Motor neuron (in vitro differentiated cells): Measurements from ENCODE around the gene SUMO4. TPM values are rescaled to one million over a fixed set of nuclear protein-coding genes. Genes with fewer than 3 reads are reported as not detected.

ENCODE experiments used
- total RNA-seq, 8 experiments: library from RNA; unstranded; fragments of 300-600 nt; gene quantifications; 2 replicates each; pipeline versions ENCODE4 v1.2.3 to v1.2.4, GENCODE V29; 2022

The SUMO4 gene
- total RNA-seq, 8 experiments from 2014 or later, result 0.92 to 5.4 (median 1.8) TPM

Other genes starting within 250 kb of the SUMO4 start
- 10 to 100 TPM; 17.3 to 47.0 (median 24.7) TPM for gene TAB2, start 82.5 kb upstream of the SUMO4 start, total RNA-seq
- gene ZC3H12D, start 84.8 kb downstream of the SUMO4 start, total RNA-seq, result 1 to 10 TPM in 3 of 8 experiments, under 1 TPM in 5; 0.13 to 6.0 (median 0.56) TPM
- 10 to 100 TPM; 38.8 to 66.2 (median 47.5) TPM for gene PPIL4, start 145.8 kb downstream of the SUMO4 start, total RNA-seq
- gene GINM1, start 166.1 kb downstream of the SUMO4 start, total RNA-seq, result 10 to 100 TPM; 15.2 to 63.7 (median 21.6) TPM
- gene KATNA1, start 248.5 kb downstream of the SUMO4 start, total RNA-seq, result 10 to 100 TPM in 5 of 8 experiments, 1 to 10 TPM in 3; 8.6 to 27.1 (median 13.6) TPM